BLaER1 (cell line): Measurements from ENCODE around the gene TMEM54.

Experiments
- H3K27ac ChIP-seq: shearing (Covaris generic); formaldehyde crosslinking; 2 replicates; pipeline ENCODE4 v1.8.1; 2022
- H3K27me3 ChIP-seq: shearing (Covaris generic); formaldehyde crosslinking; 2 replicates; pipeline ENCODE4 v1.8.1; 2022
- H3K36me3 ChIP-seq: shearing (Covaris generic); formaldehyde crosslinking; 2 replicates; pipeline ENCODE4 v1.8.1; 2022
- H3K4me1 ChIP-seq: shearing (Covaris generic); formaldehyde crosslinking; 2 replicates; pipeline ENCODE4 v1.8.1; 2022
- H3K4me2 ChIP-seq: shearing (Covaris generic); formaldehyde crosslinking; 2 replicates; pipeline ENCODE4 v1.8.1; 2022
- H3K4me3 ChIP-seq: shearing (Covaris generic); formaldehyde crosslinking; 2 replicates; pipeline ENCODE4 v1.8.1; 2022
- H3K9ac ChIP-seq: shearing (Covaris generic); formaldehyde crosslinking; 2 replicates; pipeline ENCODE4 v1.8.1; 2022
- H3K9me3 ChIP-seq: shearing (Covaris generic); formaldehyde crosslinking; 2 replicates; pipeline ENCODE4 v1.8.1; 2022
- H4K20me1 ChIP-seq: shearing (Covaris generic); formaldehyde crosslinking; 2 replicates; pipeline ENCODE4 v1.8.1; 2022
- Cebpa-rat ChIP-seq: shearing (Covaris generic); IDR thresholded peaks from 2 replicates; pipeline ENCODE4 v1.8.1; 2022

The TMEM54 gene

DNA sequence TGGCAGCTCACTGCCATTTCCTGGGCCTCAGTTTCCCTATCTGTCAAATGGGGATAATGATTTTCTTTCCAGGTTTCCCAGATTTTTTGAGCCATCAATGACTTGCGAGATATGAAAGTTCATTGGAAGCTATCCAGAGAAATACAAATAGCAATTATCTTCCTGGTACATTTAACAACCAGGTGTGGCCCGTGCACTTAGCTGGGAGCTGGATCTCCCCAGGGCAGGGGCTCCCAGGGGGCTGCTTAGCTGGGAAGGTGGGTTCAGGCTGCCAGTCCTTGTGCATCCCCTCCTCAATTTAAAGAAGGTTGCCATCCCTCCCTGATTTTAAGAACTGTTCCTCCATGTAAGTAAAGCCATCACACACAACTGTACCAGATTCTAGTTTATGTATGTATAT is 3.6 kb upstream of the TMEM54 start:
- Histone ChIP-seq H3K9me3 (no peaks in the 10 kb centered on the region), H3K27ac (no peak overlapping the region), H3K36me3 (no peaks in the 10 kb centered on the region), H4K20me1 (no peaks in the 10 kb centered on the region), H3K4me3 (no peak overlapping the region), H3K4me1 (peaks cover 16% of the 10 kb centered on the region), H3K4me2 (no peak overlapping the region), H3K9ac (no peak overlapping the region), H3K27me3 (no peaks in the 10 kb centered on the region)
- TF ChIP-seq Cebpa-rat = no peak

DNA sequence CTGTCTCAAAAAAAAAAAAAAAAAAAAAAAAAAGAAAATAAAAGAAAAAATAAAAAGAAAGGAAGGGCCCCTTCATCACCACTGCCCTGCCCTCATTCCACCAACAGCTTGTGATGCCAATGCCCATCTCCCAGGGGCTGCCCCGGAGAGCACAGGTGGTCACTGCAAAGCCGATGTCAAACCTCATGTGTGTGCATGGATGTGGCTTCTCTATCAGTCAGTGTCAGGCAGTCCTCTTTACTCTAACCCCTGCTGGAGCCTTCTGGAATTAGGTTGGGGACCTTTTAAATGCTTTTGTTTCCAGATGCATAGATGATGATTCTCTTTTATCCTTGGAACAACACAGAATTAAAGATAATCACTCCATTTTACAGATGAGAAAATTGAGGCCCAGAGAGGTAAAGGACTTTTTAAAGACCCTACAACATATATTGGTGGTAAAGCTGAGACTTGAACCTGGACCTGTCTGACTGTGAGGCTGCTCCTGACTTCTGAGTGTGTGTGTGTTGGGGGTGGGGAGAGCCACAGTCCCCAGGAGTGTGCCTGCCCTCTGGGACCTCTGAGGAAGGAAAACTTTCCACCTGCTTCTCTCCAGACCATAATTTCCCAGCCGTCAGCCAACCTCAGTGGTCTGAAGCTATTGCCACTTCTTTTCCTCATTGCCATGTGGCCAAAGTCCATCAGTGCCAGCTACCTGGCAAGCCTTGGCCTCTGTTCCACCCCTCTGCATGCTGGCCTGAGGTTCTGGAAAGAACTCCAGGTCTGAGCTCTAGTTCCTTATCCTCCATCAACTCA is 3.0 kb upstream of the TMEM54 start:
- no peaks in the 10 kb centered on the region for H4K20me1 ChIP-seq
- no peak overlapping the region for H3K4me2 ChIP-seq
- no peaks in the 10 kb centered on the region for H3K9me3 ChIP-seq
- H3K4me1 ChIP-seq = peaks cover 21% of the 10 kb centered on the region
- H3K27me3 ChIP-seq = no peaks in the 10 kb centered on the region
- no peaks in the 10 kb centered on the region for H3K36me3 ChIP-seq
- H3K27ac ChIP-seq = no peak overlapping the region
- no peak overlapping the region for H3K4me3 ChIP-seq
- H3K9ac ChIP-seq = no peak overlapping the region
- TF ChIP-seq Cebpa-rat = no peak

- Histone ChIP-seq H3K9ac (no peak overlapping the region), H3K27me3 (no peaks in the 10 kb centered on the region), H3K4me2 (no peak overlapping the region), H4K20me1 (no peaks in the 10 kb centered on the region), H3K4me1 (peaks cover 21% of the 10 kb centered on the region), H3K9me3 (no peaks in the 10 kb centered on the region), H3K4me3 (no peak overlapping the region), H3K27ac (no peak overlapping the region), H3K36me3 (no peaks in the 10 kb centered on the region; the same call in 1 of the 2 replicates)
- no peak for TF ChIP-seq Cebpa-rat
Observed at GRCh38 chr1:32902535-32902920, 1.3 kb upstream of the TMEM54 start.

DNA sequence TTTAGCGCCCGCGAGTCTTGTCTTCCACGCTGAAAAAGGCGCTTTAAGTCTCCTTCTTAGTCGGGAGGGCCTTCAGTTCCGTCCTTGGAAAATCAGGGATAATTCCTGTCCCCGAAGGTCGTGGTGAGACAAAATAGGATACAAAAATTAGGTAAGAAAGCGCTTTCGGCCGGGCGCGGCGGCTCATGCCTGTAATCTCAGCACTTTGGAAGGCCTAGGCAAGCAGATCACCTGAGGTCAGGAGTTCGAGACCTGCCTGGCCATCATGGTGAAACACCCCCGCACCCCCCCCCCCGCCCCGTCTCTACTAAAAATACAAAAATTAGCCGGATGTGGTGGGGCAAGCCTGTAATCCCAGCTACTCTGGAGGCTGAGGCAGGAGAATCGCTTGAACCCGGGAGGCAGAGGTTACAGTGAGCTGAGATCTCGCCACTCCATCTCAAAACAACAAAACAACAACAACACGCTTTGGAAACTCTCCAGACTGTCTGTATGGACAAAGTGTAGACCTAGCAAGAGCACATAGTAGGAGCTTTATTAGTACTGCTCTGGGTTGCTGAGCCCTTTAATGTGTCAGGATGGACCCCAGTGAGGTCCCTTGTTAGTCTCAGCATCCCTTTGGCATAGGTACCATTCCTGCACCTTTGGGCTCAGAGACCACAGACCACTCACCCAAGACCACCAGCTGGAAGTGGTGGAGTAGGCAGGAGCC is 790 bp upstream of the TMEM54 start:
- Histone ChIP-seq H3K4me2 (peak overlapping the region; percentile 97), H3K27me3 (no peaks in the 10 kb centered on the region), H3K4me1 (peaks cover 21% of the 10 kb centered on the region), H3K4me3 (peak overlapping the region; percentile 77), H3K27ac (peak overlapping the region; percentile 74), H4K20me1 (no peaks in the 10 kb centered on the region), H3K9me3 (no peaks in the 10 kb centered on the region), H3K36me3 (no peaks in the 10 kb centered on the region; the same call in 1 of the 2 replicates), H3K9ac (peak overlapping the region; percentile 80)
- TF ChIP-seq Cebpa-rat = no peak

GRCh38 chr1:32900371-32900955 is 726 bp downstream of the TMEM54 start:
- Histone ChIP-seq H4K20me1 (peaks cover 5% of the 10 kb centered on the region; the same call in 1 of the 2 replicates), H3K36me3 (peaks cover 5% of the 10 kb centered on the region; the same call in 1 of the 2 replicates), H3K4me2 (peak overlapping the region; percentile 97), H3K9me3 (no peaks in the 10 kb centered on the region), H3K27ac (peak overlapping the region; percentile 74), H3K27me3 (no peaks in the 10 kb centered on the region), H3K4me3 (peak overlapping the region; percentile 77), H3K4me1 (peaks cover 21% of the 10 kb centered on the region), H3K9ac (peak overlapping the region; percentile 80)
- no peak for TF ChIP-seq Cebpa-rat

GRCh38 chr1:32899586-32900296 is 1.4 kb downstream of the TMEM54 start:
- H3K4me1 ChIP-seq = peaks cover 21% of the 10 kb centered on the region
- no peak overlapping the region for H3K27ac ChIP-seq
- no peak for TF ChIP-seq Cebpa-rat
- H3K9ac ChIP-seq = no peak overlapping the region; the same call in 1 of the 2 replicates
- peaks cover 12% of the 10 kb centered on the region for H3K36me3 ChIP-seq
- H3K27me3 ChIP-seq = no peaks in the 10 kb centered on the region; the same call in 1 of the 2 replicates
- H3K4me3 ChIP-seq = no peak overlapping the region
- peak overlapping the region; percentile 97 for H3K4me2 ChIP-seq
- H4K20me1 ChIP-seq = peaks cover 8% of the 10 kb centered on the region; the same call in 1 of the 2 replicates
- H3K9me3 ChIP-seq = no peaks in the 10 kb centered on the region

DNA sequence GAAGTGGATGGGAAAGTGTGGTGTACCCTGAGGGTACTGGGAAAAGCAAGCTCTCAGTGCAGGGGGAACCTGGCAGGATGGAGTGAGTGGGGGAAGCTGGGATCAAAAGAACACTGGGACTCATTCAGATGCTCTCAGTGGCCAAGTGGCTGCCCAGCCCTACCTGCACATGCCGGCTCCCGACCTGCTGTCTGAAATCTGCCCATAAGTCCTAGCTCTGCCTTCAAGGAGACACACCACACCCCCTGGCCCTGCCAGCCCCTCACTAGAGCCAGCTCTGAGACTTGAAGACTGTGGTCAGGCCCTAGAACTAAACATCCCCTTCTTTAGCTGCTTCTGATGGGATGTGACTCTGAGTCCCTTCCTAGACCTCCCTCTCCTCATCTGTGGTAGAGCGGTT is 2.2 kb downstream of the TMEM54 start:
- no peak overlapping the region for H3K9ac ChIP-seq
- no peaks in the 10 kb centered on the region for H3K9me3 ChIP-seq
- peaks cover 8% of the 10 kb centered on the region; the same call in 1 of the 2 replicates for H4K20me1 ChIP-seq
- H3K4me1 ChIP-seq = peaks cover 20% of the 10 kb centered on the region
- peaks cover 6% of the 10 kb centered on the region; the same call in 1 of the 2 replicates for H3K27me3 ChIP-seq
- no peak overlapping the region for H3K27ac ChIP-seq
- no peak for TF ChIP-seq Cebpa-rat
- H3K4me2 ChIP-seq = no peak overlapping the region
- H3K4me3 ChIP-seq = no peak overlapping the region
- peaks cover 15% of the 10 kb centered on the region for H3K36me3 ChIP-seq

GRCh38 chr1:32898056-32898455 is 3.1 kb downstream of the TMEM54 start:
- Histone ChIP-seq H3K4me3 (no peak overlapping the region), H4K20me1 (peaks cover 8% of the 10 kb centered on the region; the same call in 1 of the 2 replicates), H3K36me3 (peaks cover 15% of the 10 kb centered on the region), H3K4me1 (peaks cover 26% of the 10 kb centered on the region), H3K4me2 (no peak overlapping the region), H3K27ac (no peak overlapping the region), H3K27me3 (peaks cover 14% of the 10 kb centered on the region), H3K9me3 (no peaks in the 10 kb centered on the region; the same call in 1 of the 2 replicates), H3K9ac (no peak overlapping the region)
- no peak for TF ChIP-seq Cebpa-rat
